ENCODE measurements around the gene IL22.
A peak's percentile ranks its signal among the peaks of the same experiment; 100 is the strongest.

The IL22 gene

GRCh38 chr12:68253504-68253903 lies at the start of gene IL22:
IL22 (minus strand) TSS chr12:68253604; CDS start chr12:68253448, 156 bp downstream.
- DNase-seq (ENCODE audit: low read depth in 2 of 2) = no peak

- no peak for DNase-seq (ENCODE audit: low read depth in 2 of 2)
Measured at GRCh38 chr12:68297929-68298328, 44.5 kb upstream of the IL22 start.

- DNase-seq (ENCODE audit: low read depth in 2 of 2) = no peak
Measured at GRCh38 chr12:68294251-68294650, 40.8 kb upstream of the IL22 start.

- DNase-seq (ENCODE audit: low read depth in 2 of 2) = no peak
Measured at GRCh38 chr12:68293347-68293746, 39.9 kb upstream of the IL22 start.

GRCh38 chr12:68292151-68292943 lies 38.9 kb upstream of the IL22 start:
- no peak for DNase-seq (ENCODE audit: low read depth in 2 of 2)

- no peak for DNase-seq (ENCODE audit: low read depth in 2 of 2)
Measured at GRCh38 chr12:68291396-68292036, 38.1 kb upstream of the IL22 start.

- peak in 1 of 2 donors; percentile 10 for DNase-seq (ENCODE audit: low read depth in 2 of 2)
Measured at GRCh38 chr12:68290126-68290525, 36.7 kb upstream of the IL22 start.

GRCh38 chr12:68287106-68287505 lies 33.7 kb upstream of the IL22 start:
- no peak for DNase-seq (ENCODE audit: low read depth in 2 of 2)

- DNase-seq (ENCODE audit: low read depth in 2 of 2) = no peak
Measured at GRCh38 chr12:68286396-68286795, 33.0 kb upstream of the IL22 start.

- no peak for DNase-seq (ENCODE audit: low read depth in 2 of 2)
Measured at GRCh38 chr12:68285541-68285940, 32.1 kb upstream of the IL22 start.

GRCh38 chr12:68281322-68282077 lies 28.1 kb upstream of the IL22 start:
- DNase-seq (ENCODE audit: low read depth in 2 of 2) = no peak

- no peak for DNase-seq (ENCODE audit: low read depth in 2 of 2)
Measured at GRCh38 chr12:68280240-68280639, 26.8 kb upstream of the IL22 start.

- no peak for DNase-seq (ENCODE audit: low read depth in 2 of 2)
Measured at GRCh38 chr12:68279227-68280054, 26.0 kb upstream of the IL22 start.

- DNase-seq (ENCODE audit: low read depth in 2 of 2) = no peak
Measured at GRCh38 chr12:68276402-68276930, 23.1 kb upstream of the IL22 start.

- DNase-seq (ENCODE audit: low read depth in 2 of 2) = no peak
Measured at GRCh38 chr12:68272732-68273131, 19.3 kb upstream of the IL22 start.

GRCh38 chr12:68271346-68271745 lies 17.9 kb upstream of the IL22 start:
- DNase-seq (ENCODE audit: low read depth in 2 of 2) = no peak

- no peak for DNase-seq (ENCODE audit: low read depth in 2 of 2)
Measured at GRCh38 chr12:68270358-68270757, 17.0 kb upstream of the IL22 start.

GRCh38 chr12:68269779-68270178 lies 16.4 kb upstream of the IL22 start:
- DNase-seq (ENCODE audit: low read depth in 2 of 2) = no peak

- no peak for DNase-seq (ENCODE audit: low read depth in 2 of 2)
Measured at GRCh38 chr12:68268967-68269366, 15.6 kb upstream of the IL22 start.

- no peak for DNase-seq (ENCODE audit: low read depth in 2 of 2)
Measured at GRCh38 chr12:68267892-68268396, 14.5 kb upstream of the IL22 start.

- DNase-seq (ENCODE audit: low read depth in 2 of 2) = no peak
Measured at GRCh38 chr12:68264857-68265256, 11.5 kb upstream of the IL22 start.

All from stimulated activated CD8-positive, alpha-beta memory T cell treated with anti-CD3 and anti-CD28 coated beads, Interleukin-15, amount 100 ng/mL, for 4 hours (primary cell).